ENCODE measurements around the gene NUPR2. TPM values are rescaled to one million over a fixed set of nuclear protein-coding genes. Genes with fewer than 3 reads are reported as not detected.
"Not testable (repeated sequence)": the region's sequence is repeated elsewhere in the genome, so short reads cannot be mapped to it uniquely, and the experiment has no call there.

NUPR2 gene
- total and polyA plus RNA-seq, 10 of the 15 experiments (the other 5 are each of a cell fraction or from before 2014, with no cell fraction given) = not detected

DNA sequence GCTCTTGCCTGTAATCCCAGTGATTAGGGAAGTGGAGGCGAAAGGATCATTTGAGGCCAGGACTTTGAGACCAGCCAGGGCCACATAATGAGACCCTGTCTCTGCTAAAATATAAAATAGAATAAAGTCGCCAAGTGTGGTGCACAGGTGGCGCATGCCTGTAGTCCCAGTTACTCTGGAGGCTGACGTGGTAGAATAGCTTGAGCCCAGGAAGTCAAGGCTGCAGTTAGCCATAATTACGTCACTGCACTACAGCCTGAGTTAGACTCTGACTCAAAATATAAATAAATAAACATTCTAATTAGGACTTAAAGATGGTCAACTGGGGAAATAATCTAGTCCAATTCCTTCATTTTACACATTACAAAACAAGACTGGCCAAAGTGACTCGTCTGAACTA, 10.7 kb downstream of the NUPR2 start:
- peaks cover 0 to 23% of the 10 kb centered on the region in 2 experiments for H3K36me3 ChIP-seq (ENCODE audit: control insufficient read depth in 2 of 2, insufficient read depth in 2 of 2, low read length in 1 of 2)
- TF ChIP-seq CREB1 (IDR thresholded peaks at IDR 0.05; ENCODE audit: low read depth) = peak; percentile 77; the same call in 1 of the 2 replicates
- no peak for TF ChIP-seq KLF5 (IDR thresholded peaks at IDR 0.05; ENCODE audit: partially characterized antibody)
- TF ChIP-seq, protein P1, sequence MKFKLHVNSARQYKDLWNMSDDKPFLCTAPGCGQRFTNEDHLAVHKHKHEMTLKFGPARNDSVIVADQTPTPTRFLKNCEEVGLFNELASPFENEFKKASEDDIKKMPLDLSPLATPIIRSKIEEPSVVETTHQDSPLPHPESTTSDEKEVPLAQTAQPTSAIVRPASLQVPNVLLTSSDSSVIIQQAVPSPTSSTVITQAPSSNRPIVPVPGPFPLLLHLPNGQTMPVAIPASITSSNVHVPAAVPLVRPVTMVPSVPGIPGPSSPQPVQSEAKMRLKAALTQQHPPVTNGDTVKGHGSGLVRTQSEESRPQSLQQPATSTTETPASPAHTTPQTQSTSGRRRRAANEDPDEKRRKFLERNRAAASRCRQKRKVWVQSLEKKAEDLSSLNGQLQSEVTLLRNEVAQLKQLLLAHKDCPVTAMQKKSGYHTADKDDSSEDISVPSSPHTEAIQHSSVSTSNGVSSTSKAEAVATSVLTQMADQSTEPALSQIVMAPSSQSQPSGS (IDR thresholded peaks at IDR 0.05; ENCODE audit: low read length) = peak; percentile 37; the same call in 1 of the 2 replicates
- TF ChIP-seq ZNF217 (IDR thresholded peaks at IDR 0.05) = no peak
- peak; percentile 85 for TF ChIP-seq ATF7 (IDR thresholded peaks at IDR 0.05; ENCODE audit: low read depth)
- DNase-seq (ENCODE audit: low read depth, low spot score) = no peak
- peak overlapping the region; percentile 99 for H3K9ac ChIP-seq (ENCODE audit: control insufficient read depth, insufficient read depth, low read length)
- CTCF ChIA-PET = interaction anchor here (1.4 kb wide), 1 partner anchor 30 kb away, joined by 7 read pairs; no protein-coding TSS in a partner anchor
- H3K79me2 ChIP-seq (ENCODE audit: control insufficient read depth, insufficient read depth, low read length) = peaks cover 24% of the 10 kb centered on the region
- RAD21 ChIA-PET (ENCODE audit: unreplicated experiment) = no interaction called here
- H3K4me1 ChIP-seq (ENCODE audit: control insufficient read depth, insufficient read depth, low read length) = no peaks in the 10 kb centered on the region
- intact Hi-C loops (cut with micrococcal nuclease; ENCODE audit: unreplicated experiment) (loop anchor here (10.0 kb wide), 1 partner anchor 221 kb away; the partner anchor contains the start of gene ZNF713), in situ Hi-C loops (cut with MboI) (loop anchor here (10.0 kb wide), 1 partner anchor 1351 kb away; the partner anchor contains the start of gene SEC61G)
- H3K27me3 ChIP-seq (replicated peaks in 1 of 2; ENCODE audit: control insufficient read depth in 2 of 2, insufficient read depth in 2 of 2, low read length in 1 of 2) = no peaks in the 10 kb centered on the region
- FAIRE-seq = no peak
- H3K27ac ChIP-seq (ENCODE audit: control insufficient read depth, insufficient read depth) = peak overlapping the region; percentile 94
- peaks cover 2% of the 10 kb centered on the region; the same call in 2 of the 3 replicates for H3K9me3 ChIP-seq (replicated peaks; ENCODE audit: control insufficient read depth, insufficient read depth, low read length)
- TSS peak; percentile 73 for BruUV-seq (replicated peaks)
- POLR2A ChIA-PET = interaction anchor here (0.9 to 1.6 kb wide), 7 partner anchors 40 to 740 kb away, joined by 3 to 13 read pairs (median 4); partner anchors contain the start of genes CCT6A, PSPH and SUMF2
- peak overlapping the region; percentile 87 for H3K4me3 ChIP-seq
- ATAC-seq = peak; percentile 68
- WGBS (ENCODE audit: insufficient coverage, insufficient replicate concordance, low lambda C conversion rate, missing lambda C conversion rate) = 3% methylated on average over 6 of the region's 6 CpGs
- H3K4me2 ChIP-seq (ENCODE audit: control insufficient read depth, insufficient read depth) = peak overlapping the region; percentile 76
- H4K20me1 ChIP-seq (ENCODE audit: control insufficient read depth, insufficient read depth) = no peaks in the 10 kb centered on the region
- no peak overlapping the region for H2AFZ ChIP-seq (ENCODE audit: control insufficient read depth, low read depth, low read length)
- SMC1A ChIA-PET (ENCODE audit: uncharacterized antibody, unreplicated experiment) = interaction anchor here (1.4 kb wide), 1 partner anchor 54 kb away, joined by 3 read pairs; the partner anchor contains the start of genes CCT6A and PSPH

- H3K36me3 ChIP-seq (ENCODE audit: control insufficient read depth in 2 of 2, insufficient read depth in 2 of 2, low read length in 1 of 2) = peaks cover 3 to 27% of the 10 kb centered on the region in 2 experiments
- intact Hi-C loops (cut with micrococcal nuclease; ENCODE audit: unreplicated experiment) (loop anchor here (10.0 kb wide), 1 partner anchor 219 kb away; the partner anchor contains the start of gene ZNF713), in situ Hi-C loops (cut with MboI) (loop anchor here (10.0 kb wide), 1 partner anchor 1349 kb away; the partner anchor contains the start of gene SEC61G)
- H3K4me2 ChIP-seq (ENCODE audit: control insufficient read depth, insufficient read depth) = peak overlapping the region; percentile 44; the same call in 1 of the 2 replicates
- SMC1A ChIA-PET (ENCODE audit: uncharacterized antibody, unreplicated experiment); H3K27ac ChIP-seq (ENCODE audit: control insufficient read depth, insufficient read depth); ATAC-seq; RAD21 ChIA-PET (ENCODE audit: unreplicated experiment); H4K20me1 ChIP-seq (ENCODE audit: control insufficient read depth, insufficient read depth); DNase-seq (ENCODE audit: low read depth, low spot score); H3K4me1 ChIP-seq (ENCODE audit: control insufficient read depth, insufficient read depth, low read length); BruUV-seq (replicated peaks); H3K27me3 ChIP-seq (replicated peaks in 1 of 2; ENCODE audit: control insufficient read depth in 2 of 2, insufficient read depth in 2 of 2, low read length in 1 of 2); H3K9me3 ChIP-seq (replicated peaks; ENCODE audit: control insufficient read depth, insufficient read depth, low read length); H3K9ac ChIP-seq (ENCODE audit: control insufficient read depth, insufficient read depth, low read length); H2AFZ ChIP-seq (ENCODE audit: control insufficient read depth, low read depth, low read length); FAIRE-seq: not testable (repeated sequence)
- CTCF ChIA-PET = interaction anchor here (0.7 to 1.4 kb wide), 2 partner anchors 31 to 1627 kb away, joined by 3 read pairs; no protein-coding TSS in a partner anchor
- peaks cover 24% of the 10 kb centered on the region for H3K79me2 ChIP-seq (ENCODE audit: control insufficient read depth, insufficient read depth, low read length)
- H3K4me3 ChIP-seq = peak overlapping the region; percentile 87; the same call in 1 of the 2 replicates
- POLR2A ChIA-PET = interaction anchor here (0.7 kb wide), 1 partner anchor 293 kb away, joined by 3 read pairs; no protein-coding TSS in a partner anchor
- WGBS (ENCODE audit: insufficient coverage, insufficient replicate concordance, low lambda C conversion rate, missing lambda C conversion rate) = 81% methylated on average over 9 of the region's 9 CpGs
Observed at GRCh38 chr7:56104138-56104537, 12.1 kb downstream of the NUPR2 start.

Measured in GM12878 (cell line).